Smooth muscle cell of the coronary artery (primary cell): ENCODE data around the gene TSBP1. TPM values are rescaled to one million over a fixed set of nuclear protein-coding genes. Genes with fewer than 3 reads are reported as not detected.

Experiments
- total RNA-seq: library from RNA; depleted of rRNA; stranded (reverse); fragments of >200 nt; gene quantifications from 2 replicates; pipeline ENCODE4 v1.2.3, GENCODE V29; 2014; ENCODE audit warnings: low replicate concordance

The TSBP1 gene, protein sequence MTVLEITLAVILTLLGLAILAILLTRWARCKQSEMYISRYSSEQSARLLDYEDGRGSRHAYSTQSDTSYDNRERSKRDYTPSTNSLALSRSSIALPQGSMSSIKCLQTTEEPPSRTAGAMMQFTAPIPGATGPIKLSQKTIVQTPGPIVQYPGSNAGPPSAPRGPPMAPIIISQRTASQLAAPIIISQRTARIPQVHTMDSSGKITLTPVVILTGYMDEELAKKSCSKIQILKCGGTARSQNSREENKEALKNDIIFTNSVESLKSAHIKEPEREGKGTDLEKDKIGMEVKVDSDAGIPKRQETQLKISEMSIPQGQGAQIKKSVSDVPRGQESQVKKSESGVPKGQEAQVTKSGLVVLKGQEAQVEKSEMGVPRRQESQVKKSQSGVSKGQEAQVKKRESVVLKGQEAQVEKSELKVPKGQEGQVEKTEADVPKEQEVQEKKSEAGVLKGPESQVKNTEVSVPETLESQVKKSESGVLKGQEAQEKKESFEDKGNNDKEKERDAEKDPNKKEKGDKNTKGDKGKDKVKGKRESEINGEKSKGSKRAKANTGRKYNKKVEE
- total RNA-seq: not detected in 2 replicates

DNA sequence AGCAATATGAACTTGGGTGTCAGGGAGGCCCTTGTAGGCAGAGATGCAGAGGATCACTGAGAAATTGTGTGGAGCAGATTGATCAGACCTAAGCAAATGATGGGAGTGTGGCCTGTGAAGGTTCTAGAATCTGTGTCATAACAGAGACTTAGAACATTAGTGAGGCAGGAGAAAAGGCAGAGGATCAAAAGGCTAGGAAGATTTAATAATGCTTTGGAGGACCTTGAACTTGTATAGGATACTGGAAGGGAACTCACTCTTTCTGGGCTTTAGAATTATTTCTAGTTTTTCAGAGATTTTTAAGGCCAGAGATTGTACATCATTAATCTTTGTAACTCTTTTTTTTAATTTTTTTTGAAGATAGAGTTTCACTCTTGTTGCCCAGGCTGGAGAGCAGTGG is at the start of gene TSBP1:
Gene TSBP1 (minus strand): TSS at position 101 of the 400 bp plus-strand sequence. CDS start 197 bp downstream, outside the sequence.

DNA sequence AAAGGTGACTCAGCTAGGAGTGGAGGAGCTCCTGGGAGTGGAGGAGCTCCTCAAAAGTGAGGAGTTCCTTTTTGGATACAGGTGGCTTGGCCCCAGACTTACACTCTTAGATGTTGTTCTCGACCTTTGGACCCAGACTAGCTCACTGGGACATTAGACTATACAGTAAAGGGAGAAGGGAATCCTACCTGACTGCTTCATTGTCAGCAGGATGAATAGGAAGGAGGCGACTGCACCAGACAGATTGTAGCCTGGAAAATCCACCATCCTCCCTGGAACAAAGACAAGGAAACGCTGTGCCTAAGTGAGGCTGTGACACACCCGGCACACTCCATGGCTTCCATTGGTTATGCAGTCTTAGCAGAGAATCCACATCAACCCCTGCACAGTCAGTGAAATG is 35.2 kb upstream of the TSBP1 start, which contains the start of gene BTNL2:
Gene BTNL2 (minus strand): TSS at position 325 of the 400 bp plus-strand sequence. CDS start 58 bp downstream, at position 267.

Other genes with a start within 250 kb of the TSBP1 start
- gene ATF6B, start 243.7 kb downstream of the TSBP1 start, total RNA-seq: 8.6 and 11.2 TPM in 2 replicates
- gene FKBPL, start 241.6 kb downstream of the TSBP1 start, total RNA-seq: 5.1 TPM in 2 replicates
- gene PRRT1, start 220.0 kb downstream of the TSBP1 start, total RNA-seq: 0.08 and 0.12 TPM in 2 replicates
- gene PPT2, start 217.8 kb downstream of the TSBP1 start, total RNA-seq: 16.5 and 38.4 TPM in 2 replicates
- 0.75 and 3.5 TPM in 2 replicates for gene EGFL8, start 207.3 kb downstream of the TSBP1 start, total RNA-seq
- 16.8 and 18.8 TPM in 2 replicates for gene AGPAT1, start 195.8 kb downstream of the TSBP1 start, total RNA-seq
- gene RNF5, start 193.5 kb downstream of the TSBP1 start, total RNA-seq: 29.3 and 31.0 TPM in 2 replicates
- gene AGER, start 187.7 kb downstream of the TSBP1 start, total RNA-seq: 0.15 TPM in 1 of 2 replicates, not detected in the other
- 19.5 and 24.7 TPM in 2 replicates for gene PBX2, start 181.7 kb downstream of the TSBP1 start, total RNA-seq
- 0.35 and 1.4 TPM in 2 replicates for gene GPSM3, start 179.3 kb downstream of the TSBP1 start, total RNA-seq
- gene NOTCH4, start 147.8 kb downstream of the TSBP1 start, total RNA-seq: 0.82 and 1.5 TPM in 2 replicates
- gene BTNL2, start 35.3 kb upstream of the TSBP1 start, total RNA-seq: 0.12 TPM in 1 of 2 replicates, not detected in the other
- gene HLA-DRA, start 68.0 kb upstream of the TSBP1 start, total RNA-seq: 0.82 TPM in 1 of 2 replicates, not detected in the other
- not detected in 2 replicates for gene HLA-DRB5, start 158.4 kb upstream of the TSBP1 start, total RNA-seq
- gene HLA-DRB1, start 217.9 kb upstream of the TSBP1 start, total RNA-seq: 0.12 TPM in 1 of 2 replicates, not detected in the other